Effector CD4-positive, alpha-beta T cell (primary cell): Measurements from ENCODE around the gene OTOP3. TPM values are rescaled to one million over a fixed set of nuclear protein-coding genes. Genes with fewer than 3 reads are reported as not detected.
"Not testable (repeated sequence)": the region's sequence is repeated elsewhere in the genome, so short reads cannot be mapped to it uniquely, and the experiment has no call there.

Source experiments
- DNase-seq: peaks from one replicate; pipeline ENCODE4 v3.0.0-alpha.2; 2020
- total RNA-seq: gene quantifications from one replicate; lab custom pipeline; 2026; lab: John Stamatoyannopoulos, UW

Gene OTOP3
- not detected for total RNA-seq

GRCh38 chr17:74935585-74936469, at the start of gene OTOP3:
TSS of gene OTOP3 (plus strand) at chr17:74935898. CDS start at chr17:74935922, 24 bp downstream.
- DNase-seq, result no peak

GRCh38 chr17:74888469-74888868, 47.2 kb upstream of the OTOP3 start:
- no peak for DNase-seq

DNA sequence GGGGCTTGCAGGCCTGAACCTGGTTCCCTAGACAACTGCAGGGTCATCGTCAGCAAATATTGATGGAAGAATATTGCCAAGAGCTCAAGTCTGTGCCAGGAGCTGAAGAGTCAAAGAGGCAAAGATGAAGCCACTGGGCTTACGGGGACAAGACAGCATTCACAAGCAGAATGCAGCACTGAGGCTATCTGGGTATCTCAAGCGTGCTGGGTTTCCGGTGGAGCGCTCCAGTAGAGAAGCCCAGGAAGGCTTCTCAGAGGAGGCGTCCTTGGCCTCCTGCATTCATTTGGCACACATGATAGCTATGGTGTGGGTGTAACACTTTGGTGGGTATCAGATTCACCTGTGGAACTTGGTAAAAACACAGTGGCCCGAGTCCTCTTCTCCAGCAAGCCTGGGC, 45.1 kb upstream of the OTOP3 start:
- no peak for DNase-seq

GRCh38 chr17:74892013-74892841, 43.5 kb upstream of the OTOP3 start:
- no peak for DNase-seq

- no peak for DNase-seq
Measured at GRCh38 chr17:74892974-74893911, 42.5 kb upstream of the OTOP3 start, which contains the start of gene FADS6. TSS of gene FADS6 (minus strand) at chr17:74893633. CDS start at chr17:74893595, 38 bp downstream.

- no peak for DNase-seq
Measured at GRCh38 chr17:74893936-74894671, 41.6 kb upstream of the OTOP3 start.

- DNase-seq, result no peak
Measured at GRCh38 chr17:74898376-74898946, 37.2 kb upstream of the OTOP3 start.

DNA sequence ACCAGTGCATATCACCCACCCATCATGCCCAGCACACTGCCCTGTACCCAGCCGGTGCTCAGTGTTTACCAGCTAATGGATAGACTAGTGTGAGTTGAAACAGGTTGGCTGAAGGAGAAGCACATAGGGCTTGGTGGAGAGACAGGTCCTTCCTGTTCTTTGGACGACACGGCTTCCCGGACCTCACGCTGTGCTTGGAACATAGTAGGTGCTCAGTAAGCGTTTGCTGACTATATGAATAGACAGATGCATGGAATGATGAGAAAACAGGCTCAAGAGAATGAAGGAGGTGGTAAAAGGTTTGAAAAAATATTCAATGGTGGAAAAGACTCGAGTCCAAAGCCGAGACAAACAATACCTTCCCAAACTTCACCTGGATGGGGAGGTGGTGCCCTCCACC, 35.5 kb upstream of the OTOP3 start:
- DNase-seq, result no peak

GRCh38 chr17:74901353-74902135, 34.2 kb upstream of the OTOP3 start:
- DNase-seq, result no peak

DNA sequence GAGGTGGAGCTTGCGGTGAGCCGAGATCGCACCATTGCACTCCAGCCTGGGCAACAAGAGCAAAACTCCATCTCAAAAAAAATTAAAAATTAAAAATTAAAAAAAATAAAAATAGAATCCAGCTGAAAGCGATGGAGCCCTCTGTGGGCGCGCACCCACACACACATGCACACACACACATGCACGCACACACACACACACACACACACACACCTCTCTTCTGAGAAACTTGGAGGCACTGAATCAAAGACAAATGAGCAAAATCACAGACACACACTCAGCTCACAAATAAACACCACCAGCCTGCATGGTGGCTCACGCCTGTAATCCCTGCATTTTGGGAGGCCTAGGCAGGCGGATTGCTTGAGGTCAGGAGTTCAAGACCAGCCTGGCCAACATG, 32.7 kb upstream of the OTOP3 start:
- DNase-seq, result no peak

GRCh38 chr17:74903671-74904070, 32.0 kb upstream of the OTOP3 start:
- DNase-seq, result no peak

DNA sequence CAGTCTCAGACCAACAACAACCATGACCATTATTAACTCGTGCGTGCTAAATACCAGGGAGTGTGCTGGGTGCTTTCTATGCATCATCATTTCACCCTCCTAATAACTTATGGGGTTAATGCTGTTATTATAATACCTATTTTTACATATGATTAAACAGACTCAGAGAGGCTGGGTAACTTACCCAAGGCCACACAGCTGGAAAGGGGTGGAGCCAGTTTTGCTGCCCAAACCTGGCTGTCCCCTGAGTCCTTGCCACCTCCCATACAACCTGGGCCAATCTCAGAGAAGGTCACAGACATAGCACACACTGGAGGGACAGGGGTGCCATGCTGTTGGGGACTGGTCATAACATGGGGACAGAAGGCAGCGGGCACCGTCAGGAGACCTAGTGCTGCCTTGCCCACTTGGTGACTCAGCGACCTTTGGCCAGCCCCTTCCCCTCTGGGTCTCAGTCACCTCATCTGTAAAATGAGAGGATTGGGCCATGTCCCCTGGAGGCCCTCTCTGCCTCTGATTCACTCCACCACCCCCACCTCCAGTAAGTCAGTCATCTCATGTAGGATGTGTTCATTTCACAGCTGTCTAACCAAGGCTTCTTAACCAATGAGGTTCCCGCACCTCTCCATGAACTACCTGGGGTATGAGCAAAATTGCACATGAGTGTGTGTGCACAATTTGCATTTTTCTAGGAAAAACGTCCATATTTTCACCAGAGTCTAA, 30.9 kb upstream of the OTOP3 start:
- no peak for DNase-seq

- DNase-seq, result not testable (repeated sequence)
Measured at GRCh38 chr17:74906214-74906793, 29.4 kb upstream of the OTOP3 start.

DNA sequence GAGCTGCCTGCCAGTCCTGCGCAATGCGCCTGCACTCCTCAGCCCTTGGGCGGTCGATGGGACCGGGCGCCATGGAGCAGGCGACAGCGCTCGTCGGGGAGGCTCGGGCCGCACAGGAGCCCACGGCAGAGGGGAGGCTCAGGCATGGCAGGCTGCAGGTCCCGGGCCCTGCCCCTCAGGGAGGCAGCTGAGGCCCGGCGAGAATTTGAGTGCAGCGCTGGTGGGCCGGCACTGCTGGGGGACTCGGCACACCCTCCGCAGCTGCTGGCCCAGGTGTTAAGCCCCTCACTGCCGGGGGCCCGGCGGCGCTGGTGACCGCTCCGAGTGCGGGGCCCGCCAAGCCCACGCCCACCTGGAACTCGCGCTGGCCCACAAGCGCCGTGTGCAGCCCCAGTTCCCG, 28.7 kb upstream of the OTOP3 start:
- no peak for DNase-seq

GRCh38 chr17:74909097-74909496, 26.6 kb upstream of the OTOP3 start:
- not testable (repeated sequence) for DNase-seq

- DNase-seq, result not testable (repeated sequence)
Measured at GRCh38 chr17:74911423-74911822, 24.3 kb upstream of the OTOP3 start.

DNA sequence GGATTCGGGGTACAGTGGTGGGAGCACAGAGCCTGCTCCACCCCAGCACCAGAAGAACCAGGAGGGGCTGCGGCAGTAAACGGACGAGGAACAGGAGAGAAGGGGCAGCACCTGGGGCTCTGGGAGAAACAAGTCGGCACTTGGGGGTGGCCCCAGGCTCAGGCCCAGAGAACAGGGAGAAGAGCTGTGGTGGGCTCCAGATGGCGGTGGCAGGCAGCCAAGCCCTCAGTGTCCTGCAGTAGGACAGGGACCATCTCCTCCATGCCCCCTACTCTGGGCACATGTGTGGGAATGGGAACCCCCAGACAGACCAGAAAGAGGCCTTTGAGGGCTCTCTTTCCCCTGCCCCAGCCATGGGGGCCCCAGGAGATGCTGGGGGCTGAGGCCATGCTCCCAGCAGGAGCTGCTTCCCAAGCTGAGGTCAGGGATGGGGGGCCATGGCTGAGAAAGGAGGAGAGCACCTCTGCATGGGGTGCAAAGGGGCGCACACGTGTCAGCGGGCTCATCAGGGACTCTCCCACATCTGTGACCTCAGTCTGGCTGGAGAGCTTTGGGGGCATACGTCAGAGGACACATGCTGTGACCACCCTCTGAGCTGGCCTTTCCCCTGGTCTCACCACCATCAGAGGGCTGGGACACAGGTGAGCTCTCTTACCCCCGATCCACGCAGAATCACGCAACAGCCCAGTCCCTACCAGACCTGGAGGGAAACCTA, 19.4 kb upstream of the OTOP3 start:
- DNase-seq, result no peak

DNA sequence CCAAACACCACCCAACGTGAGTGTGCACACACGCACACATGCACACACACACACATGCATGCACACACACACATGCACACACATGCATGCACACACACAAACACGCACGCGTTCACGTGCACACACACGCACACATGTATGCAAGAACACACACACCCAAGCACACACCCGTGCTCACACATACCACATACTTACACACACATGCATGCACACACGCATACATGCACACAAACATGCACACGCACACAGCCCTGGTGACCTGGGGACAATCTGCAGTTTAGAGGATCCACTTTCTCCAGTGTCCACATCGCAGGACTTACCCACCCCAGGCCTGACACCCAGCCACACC, 18.9 kb upstream of the OTOP3 start:
- no peak for DNase-seq

GRCh38 chr17:74917430-74917829, 18.3 kb upstream of the OTOP3 start:
- no peak for DNase-seq
